Measurements from ENCODE around the gene SSBP3.

- TF ChIP-seq CTCF (IDR thresholded peaks at IDR 0.05; ENCODE audit: low read depth, low read length) (no peak), EZH2phosphoT487 (IDR thresholded peaks at IDR 0.05; ENCODE audit: low read depth) (no peak)
Observed at GRCh38 chr1:54176621-54177327, 229.4 kb downstream of the SSBP3 start.
